GM12864 (cell line): ENCODE data around the gene HS3ST5.

Experiments used
- DNase-seq: peaks from one replicate; pipeline ENCODE4 v3.0.0-alpha.2; 2011; ENCODE audit warnings: low read depth
- H3K4me3 ChIP-seq: 2 replicates; pipeline ENCODE4 v1.5.1; 2011; ENCODE audit warnings: mild to moderate bottlenecking, low read depth, low read length, control low read depth
- TF ChIP-seq, protein P1 (sequence below): IDR thresholded peaks from 2 replicates; pipeline ENCODE4 v1.5.1; 2011; ENCODE audit warnings: low read depth, mild to moderate bottlenecking, moderate library complexity, low read length, control low read depth, inconsistent platforms; ENCODE audit errors: missing control alignments

HS3ST5 gene

DNA sequence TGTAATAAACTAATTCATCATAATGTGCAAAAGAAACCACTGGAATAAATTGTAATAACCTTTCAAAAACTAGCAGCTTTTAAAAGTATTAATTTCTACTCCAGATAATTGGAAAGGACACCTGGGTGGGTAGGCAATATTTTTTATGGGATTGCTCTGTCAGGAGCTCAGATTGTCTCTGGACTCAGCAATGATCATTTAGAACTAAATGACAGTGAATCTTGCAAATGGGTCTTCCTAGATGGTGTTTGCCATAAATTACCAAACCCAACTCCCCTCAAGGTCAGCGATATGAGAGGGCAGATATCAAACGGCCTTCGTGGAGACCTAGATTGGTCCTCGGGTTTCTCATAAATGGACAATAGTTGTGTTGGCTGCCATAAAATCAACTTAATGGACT, 181.9 kb downstream of the HS3ST5 start:
- no peak for DNase-seq
- TF ChIP-seq, protein P1, sequence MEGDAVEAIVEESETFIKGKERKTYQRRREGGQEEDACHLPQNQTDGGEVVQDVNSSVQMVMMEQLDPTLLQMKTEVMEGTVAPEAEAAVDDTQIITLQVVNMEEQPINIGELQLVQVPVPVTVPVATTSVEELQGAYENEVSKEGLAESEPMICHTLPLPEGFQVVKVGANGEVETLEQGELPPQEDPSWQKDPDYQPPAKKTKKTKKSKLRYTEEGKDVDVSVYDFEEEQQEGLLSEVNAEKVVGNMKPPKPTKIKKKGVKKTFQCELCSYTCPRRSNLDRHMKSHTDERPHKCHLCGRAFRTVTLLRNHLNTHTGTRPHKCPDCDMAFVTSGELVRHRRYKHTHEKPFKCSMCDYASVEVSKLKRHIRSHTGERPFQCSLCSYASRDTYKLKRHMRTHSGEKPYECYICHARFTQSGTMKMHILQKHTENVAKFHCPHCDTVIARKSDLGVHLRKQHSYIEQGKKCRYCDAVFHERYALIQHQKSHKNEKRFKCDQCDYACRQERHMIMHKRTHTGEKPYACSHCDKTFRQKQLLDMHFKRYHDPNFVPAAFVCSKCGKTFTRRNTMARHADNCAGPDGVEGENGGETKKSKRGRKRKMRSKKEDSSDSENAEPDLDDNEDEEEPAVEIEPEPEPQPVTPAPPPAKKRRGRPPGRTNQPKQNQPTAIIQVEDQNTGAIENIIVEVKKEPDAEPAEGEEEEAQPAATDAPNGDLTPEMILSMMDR = no peak
- H3K4me3 ChIP-seq = no peak overlapping the region

DNA sequence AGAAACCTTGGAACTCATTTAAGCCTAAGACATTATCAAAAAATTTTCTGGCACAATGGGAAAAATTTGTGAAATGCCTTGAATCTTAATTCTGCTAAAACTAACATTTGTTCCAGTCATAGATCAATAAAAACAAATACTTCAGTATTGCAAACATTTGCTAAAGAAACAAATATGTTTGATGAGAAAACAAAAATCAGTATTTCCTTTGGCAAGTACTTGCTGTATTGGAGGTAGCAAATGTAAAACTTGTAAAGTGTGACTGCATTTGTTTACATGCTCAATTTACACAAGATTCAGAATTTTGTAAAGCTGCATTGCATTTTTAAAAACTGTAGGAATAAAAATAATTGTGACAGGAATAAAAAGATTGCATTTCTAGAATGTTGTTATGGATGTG, 183.1 kb downstream of the HS3ST5 start:
- no peak overlapping the region for H3K4me3 ChIP-seq
- DNase-seq = no peak
- TF ChIP-seq, protein P1 = no peak

DNA sequence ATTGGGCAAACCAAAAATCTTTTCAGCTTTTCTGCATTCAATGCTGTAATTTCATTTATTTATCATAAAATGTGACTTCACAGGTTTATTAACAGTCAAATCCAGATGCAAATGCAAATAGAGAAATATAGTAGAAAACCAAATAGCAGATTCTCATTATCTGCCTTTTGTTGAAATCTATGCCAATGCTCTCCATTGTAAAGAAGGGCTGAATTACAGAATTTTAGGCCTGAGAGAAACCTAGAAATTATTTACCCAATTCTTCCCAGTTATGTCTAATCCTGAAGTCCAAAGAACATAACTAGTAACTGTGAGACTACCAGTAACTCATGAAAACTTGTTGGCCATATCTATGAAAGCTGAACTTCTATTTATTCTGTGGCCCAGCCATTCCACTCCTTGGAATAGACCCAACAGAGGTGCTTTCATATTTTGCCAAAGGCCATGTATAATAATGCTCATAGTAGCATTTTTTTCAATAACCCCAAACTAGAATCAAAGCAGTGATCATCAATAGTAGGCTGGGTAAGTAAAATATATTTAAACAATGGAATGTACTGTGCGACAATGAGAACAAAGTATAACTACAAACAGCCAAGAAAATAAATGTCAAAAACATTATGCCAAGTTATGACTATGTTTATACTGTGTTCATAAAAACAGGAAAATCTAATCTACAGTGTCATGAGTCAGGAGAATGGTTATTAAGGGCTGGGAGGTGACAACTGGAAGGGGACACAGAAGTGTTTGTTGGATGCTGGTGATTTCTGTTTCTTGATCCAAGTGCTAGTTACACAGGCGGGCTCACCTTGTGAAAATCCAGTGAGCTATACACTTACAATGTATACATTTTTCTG, 183.8 kb downstream of the HS3ST5 start:
- no peak overlapping the region for H3K4me3 ChIP-seq
- no peak for DNase-seq
- TF ChIP-seq, protein P1 = no peak

DNA sequence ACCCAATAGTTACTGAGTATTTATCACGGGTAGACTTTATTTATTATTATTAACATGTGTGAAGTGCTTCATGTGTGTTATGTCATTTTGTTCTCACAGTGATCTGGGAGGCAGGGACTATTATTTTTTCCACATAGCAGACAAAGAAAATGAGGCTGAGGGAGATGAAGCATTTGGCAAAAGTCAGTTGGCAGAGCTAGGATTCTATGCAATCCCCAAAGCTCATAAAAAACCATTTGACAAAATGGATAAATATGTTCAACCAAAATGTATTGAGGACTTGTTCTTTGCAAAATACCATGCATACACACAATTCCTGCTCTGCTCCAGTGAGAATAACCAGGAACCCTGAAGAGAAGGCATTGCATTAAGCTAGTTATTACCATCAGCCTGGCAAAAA, 184.4 kb downstream of the HS3ST5 start:
- H3K4me3 ChIP-seq = no peak overlapping the region
- no peak for DNase-seq
- TF ChIP-seq, protein P1 = no peak

DNA sequence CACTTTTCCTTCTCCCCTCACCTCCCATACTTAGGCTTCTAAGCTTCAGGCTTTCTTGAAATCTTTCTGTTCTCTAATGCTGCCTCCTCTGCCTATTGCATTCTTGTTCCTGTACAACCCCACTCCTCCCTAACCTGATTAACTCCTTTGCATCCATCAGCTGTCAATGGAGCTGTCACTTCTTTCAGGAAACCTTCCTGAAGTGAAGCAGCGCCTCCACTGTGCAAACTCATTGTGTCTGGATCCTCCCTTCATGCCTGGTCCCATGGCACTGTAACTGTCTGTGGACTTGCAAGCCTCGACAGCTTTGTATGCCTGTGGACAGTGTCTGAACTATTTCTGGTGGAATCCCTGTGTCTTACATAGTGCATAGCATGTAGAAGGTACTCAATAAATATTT, 185.0 kb downstream of the HS3ST5 start:
- TF ChIP-seq, protein P1 = no peak
- DNase-seq = no peak
- no peak overlapping the region for H3K4me3 ChIP-seq

DNA sequence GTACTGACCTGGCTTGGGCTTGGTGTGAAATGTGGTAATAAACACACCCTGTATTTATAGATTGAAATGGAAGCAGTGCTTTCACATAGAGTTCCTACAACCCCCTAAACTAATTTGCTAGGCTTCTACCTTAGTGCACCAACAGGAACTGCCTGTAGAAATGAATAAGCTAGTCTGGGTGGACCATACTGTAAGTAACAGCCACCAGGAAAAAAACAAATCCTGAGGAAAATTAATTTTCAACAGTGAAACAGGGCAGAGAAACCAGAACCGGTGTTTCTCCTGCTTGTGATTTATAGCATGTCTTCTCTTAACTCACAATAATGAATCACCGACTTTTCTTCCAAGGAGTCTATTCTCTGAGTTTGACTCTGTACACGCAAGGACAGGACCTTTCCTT, 187.1 kb downstream of the HS3ST5 start:
- H3K4me3 ChIP-seq = no peak overlapping the region
- TF ChIP-seq, protein P1 = no peak

DNA sequence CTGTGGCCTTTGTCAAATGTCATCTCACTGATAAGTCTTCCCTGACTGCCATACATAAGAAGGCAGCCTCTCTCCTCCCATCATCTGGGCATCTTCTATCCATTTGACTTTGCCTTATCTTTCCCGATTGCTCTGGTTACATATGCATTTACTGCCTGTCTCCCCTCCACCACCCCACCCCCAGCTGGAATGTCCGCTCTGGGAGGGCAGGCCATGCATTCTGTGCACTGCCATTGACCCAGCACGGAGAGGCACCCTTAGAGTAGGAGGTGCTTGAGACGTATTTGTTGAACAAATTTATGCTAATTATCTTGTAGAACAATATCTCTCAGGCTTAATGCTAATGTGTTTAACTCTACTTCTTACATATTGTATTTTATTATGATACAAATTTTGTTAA, 188.0 kb downstream of the HS3ST5 start:
- no peak overlapping the region for H3K4me3 ChIP-seq
- TF ChIP-seq, protein P1 = no peak
- DNase-seq = no peak

More for the DNA sequence above, 187.1 kb downstream of the HS3ST5 start:
- no peak for DNase-seq
